NCI-H774 (cell line): ENCODE data around the gene SMG1.
"Not testable (repeated sequence)": the region's sequence is repeated elsewhere in the genome, so short reads cannot be mapped to it uniquely, and the experiment has no call there.

Source experiments
- DNase-seq: peaks from one replicate; lab custom pipeline; 2025; lab: John Stamatoyannopoulos, UW

Gene SMG1

DNA sequence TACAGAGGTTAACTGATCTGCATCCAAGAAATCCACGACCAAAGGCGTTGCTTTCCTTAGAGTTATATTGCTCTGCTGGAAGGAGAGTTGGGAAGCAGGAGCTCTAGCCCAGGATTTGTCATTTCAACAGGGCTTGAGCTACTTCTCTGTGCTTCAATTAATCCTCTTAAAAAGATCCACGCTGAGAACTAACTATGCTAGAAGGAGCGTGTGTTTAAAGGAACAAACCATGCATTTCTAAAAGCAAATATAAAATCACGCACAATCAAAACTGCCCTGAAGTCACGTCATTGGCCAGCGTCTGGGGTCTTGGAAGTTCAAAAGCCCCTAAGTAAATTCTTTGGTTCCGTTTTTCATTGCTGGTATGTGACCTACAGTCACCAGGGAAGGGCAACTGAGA lies 125.9 kb downstream of the SMG1 start:
- DNase-seq, result no peak

DNA sequence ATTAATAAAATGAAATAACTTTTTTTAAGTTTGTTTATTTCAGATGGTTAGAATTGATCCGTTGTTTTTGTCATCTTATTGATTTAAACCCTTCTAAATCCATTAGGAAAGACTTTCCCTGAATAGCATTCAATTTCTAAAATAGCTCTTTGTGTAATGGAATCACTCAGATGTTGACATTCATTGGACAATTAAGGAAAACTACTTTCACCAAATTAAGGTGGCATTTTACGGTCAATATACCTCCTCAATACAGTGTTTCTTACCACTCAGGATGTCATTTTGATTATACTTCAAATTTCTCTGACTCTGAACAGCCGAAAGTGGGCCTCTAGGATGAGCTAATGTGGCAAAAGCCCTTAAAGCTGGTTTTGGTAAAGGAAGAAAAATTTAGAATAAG lies 126.7 kb downstream of the SMG1 start:
- no peak for DNase-seq

DNA sequence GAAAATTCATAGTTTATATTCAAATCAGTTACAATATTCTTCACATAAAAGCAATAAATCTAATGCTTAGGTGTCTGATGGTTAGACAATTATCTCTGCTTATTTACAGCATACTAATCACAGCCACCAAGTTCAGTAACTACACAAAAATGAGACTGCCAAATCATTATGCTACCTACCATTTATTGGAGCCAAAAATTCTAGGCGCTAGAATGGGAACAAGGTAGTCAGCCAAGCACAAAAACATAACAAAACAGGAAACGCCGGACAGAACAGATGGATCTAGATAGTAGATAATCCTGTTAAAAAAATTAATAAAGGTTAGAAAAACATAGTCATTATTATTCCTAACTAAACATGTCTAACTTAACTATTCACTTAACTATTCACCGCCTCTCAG lies 128.5 kb downstream of the SMG1 start:
- DNase-seq, result no peak

DNA sequence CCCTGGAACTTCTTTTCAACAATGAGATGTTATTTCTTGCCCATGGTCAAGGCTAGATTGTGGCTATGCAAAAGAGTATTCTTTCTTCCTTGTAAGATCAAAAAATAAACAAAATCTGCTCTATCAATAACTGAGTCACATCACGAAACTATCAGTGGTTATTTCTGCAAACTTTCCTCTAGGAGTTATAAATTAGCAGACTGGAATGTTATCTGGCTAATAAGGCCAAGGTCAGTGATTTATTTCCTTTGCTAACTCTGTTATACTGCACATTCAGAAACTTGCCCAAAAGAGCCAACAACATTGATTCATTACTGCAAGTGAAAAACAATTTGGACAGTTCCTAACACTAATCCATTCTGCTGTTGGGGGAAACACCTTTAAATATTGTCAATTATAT lies 129.8 kb downstream of the SMG1 start:
- no peak for DNase-seq

DNA sequence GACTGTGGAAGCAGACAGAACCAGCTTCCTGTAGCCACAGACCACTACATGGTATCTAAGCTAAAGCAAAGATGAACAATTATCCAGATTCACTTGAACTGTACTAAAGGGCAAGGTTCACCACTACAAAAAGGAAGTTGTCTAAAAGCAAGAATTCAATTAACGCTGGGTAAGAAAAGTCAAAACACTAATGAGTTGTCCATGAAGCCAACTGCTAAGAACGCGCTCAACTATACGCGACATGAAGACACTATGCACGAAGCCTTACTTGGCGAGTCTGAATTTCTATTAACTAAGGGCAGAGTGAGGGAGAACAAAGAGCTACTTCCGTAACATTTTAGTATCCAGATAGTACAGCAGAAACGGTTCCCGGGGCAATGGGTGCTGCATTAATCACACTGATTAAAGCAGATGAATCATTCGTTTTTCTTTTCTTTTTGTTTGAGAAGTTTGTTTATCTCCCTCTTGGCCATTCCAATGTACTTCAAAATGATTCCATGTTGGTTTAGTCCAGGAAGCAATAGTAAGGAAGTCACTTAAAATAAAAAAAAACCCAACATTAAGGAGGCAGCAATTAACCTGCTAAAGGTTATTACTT lies 133.3 kb downstream of the SMG1 start:
- no peak for DNase-seq

DNA sequence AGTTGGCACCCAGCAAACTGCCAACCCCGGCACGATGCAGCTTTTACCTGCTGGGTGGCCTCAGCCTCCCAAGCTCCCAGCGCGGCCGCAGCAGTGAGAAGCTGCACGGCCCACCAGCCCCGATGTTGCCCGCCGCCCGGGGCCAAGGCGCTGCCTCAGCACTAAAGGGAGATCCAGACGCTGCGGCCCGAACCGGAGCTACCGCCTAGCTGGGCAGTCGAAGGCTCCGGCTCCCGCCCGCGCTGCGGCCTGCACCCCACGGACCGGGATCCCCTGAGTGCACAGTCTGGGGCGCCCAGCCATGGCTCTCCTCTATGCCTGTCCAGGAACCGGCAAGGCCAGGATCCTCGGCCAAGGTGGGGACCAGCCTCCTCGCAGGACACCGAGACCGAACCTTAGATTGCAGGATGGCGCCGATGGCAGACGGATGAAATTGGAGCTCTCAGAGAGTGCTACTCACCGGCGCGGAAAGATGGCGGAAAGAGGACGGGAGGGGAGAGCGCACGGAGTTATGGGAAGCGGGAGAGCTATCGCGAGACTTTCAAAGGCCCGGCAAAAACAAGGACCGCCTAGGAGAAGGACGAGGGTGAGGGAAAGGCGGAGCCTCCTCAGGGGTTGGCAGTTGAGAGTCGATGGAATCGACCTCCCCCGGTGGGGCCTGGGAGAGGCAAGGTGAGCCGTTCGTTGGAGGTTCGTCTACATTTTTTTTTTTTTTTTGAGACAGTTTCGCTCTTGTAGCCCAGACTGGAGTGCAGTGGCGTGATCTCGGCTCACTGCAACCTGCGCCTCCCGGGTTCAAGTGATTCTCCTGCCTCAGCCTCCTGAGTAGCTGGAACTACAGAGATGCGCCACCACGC lies 136.1 kb downstream of the SMG1 start, which contains the start of gene RPS15A:
Gene RPS15A (minus strand): TSS at position 485 of the 857 bp plus-strand sequence. CDS start 1,221 bp downstream, outside the sequence.
- DNase-seq, result peak; percentile 97

DNA sequence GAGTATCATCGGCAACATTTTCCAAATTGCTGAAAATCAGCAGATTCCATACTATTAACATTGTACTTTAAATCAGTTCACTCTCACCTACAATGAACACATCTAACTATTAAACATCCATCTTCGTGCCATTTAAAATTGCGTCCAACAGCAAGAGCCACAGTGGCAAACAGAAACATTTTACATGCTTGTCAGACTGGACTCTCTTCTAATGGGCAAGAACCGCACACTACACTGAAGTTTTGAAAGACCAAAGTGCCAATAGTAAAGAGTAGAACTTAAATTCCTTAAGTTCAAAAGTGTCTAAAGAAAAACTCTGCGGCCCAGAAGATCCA lies 136.7 kb downstream of the SMG1 start:
- DNase-seq, result no peak

DNA sequence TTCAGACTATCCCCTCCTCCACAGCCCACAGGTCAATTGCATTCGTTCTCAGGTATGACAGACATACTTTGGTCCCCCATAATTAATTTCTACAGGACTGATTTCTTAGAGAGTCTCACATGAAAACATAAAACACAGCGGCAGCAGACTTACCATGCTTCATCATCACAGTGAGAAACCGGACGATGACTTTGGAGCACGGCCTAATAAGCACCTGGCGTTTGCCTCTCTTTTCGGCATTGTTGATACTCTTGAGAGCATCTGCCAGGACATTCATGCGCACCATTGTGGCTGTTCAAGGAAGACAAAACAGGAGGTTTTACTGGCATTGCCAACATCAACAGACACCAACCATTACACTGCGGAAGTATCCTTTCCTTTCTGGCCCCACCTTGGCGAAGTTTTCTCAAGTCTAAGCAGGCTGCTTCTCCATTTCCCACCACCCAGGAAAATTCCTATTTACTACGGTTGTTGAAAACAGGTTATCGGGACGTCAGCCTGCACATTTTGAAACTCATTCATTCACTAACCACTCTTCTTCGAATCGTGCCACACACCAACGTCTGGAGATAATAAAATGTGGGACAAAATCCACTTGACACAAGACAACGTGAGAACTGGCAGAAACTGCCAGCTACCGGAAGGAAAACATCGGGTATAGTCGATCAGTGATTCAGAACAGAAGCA lies 137.2 kb downstream of the SMG1 start:
- no peak for DNase-seq

DNA sequence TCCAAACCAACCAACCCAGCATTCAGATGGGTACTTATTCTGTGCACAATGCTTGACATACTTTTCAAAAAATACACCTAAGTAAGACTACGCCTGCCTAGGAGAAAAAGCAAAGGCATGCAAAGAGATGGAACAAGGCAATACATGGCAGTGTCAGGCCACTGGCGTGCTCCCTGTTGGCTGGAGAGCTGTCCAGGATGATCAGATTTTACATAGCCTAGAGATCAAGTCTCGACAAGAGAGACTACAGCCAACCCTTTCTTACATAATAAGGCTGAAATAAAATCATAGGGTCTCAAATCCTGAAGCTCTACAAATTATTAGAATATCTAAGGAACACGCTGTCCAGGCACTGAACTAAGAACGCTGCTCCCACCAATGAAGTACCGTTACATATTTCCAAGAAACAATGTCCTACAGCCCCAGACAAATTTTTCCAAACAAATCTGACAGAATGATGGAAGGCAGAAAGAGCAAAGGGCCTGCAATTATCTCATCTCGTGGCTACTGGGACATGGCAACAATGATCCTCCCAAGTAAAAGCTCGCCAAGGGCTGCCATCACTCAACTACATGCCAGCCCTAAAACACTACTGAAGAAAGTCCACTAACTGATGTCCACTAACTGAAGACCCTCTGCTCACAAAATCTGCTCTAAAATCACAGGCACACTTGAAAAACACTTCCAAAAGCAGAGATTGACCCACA lies 141.1 kb downstream of the SMG1 start:
- DNase-seq, result no peak

DNA sequence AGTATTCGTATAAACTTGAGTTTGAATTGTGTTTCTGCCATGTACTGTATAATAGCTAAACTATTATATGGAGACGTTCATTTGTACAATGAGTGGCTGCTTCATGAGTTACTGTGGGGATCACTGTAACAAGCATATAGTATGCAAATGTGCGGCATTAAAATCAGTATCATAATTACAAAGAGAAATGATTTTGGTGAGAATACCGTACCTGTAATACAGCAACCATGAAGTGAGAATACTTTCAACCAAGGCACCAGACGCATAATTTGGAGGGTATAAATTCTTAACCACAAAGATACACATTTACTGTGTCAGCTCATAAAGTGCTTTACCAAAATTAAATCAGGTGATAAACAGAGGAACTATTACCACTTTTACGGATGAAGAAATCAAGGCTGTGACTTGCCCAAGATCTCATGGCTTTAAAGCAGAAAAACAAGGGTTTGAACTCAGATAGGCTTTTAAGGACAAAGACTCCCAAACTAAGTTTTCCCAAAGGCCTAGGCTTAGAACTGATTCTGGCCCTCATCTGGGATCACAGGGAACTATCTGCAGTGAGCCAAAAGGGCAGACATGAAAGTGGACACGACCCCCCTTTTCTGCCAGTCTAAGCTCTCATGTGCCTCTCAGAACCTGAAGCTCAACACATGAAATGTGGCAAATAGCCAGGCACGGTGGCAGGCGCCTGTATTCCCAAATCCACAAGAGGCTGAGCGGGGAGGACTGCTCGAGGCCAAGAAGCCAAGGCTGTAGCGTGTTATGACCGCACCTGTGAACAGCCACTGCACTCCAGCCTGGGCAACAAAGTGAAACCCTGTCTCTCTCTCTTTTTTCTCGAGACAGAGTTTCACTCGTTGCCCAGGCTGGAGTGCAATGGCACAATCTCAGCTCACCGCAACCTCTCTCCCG lies 142.5 kb downstream of the SMG1 start:
- no peak for DNase-seq

DNA sequence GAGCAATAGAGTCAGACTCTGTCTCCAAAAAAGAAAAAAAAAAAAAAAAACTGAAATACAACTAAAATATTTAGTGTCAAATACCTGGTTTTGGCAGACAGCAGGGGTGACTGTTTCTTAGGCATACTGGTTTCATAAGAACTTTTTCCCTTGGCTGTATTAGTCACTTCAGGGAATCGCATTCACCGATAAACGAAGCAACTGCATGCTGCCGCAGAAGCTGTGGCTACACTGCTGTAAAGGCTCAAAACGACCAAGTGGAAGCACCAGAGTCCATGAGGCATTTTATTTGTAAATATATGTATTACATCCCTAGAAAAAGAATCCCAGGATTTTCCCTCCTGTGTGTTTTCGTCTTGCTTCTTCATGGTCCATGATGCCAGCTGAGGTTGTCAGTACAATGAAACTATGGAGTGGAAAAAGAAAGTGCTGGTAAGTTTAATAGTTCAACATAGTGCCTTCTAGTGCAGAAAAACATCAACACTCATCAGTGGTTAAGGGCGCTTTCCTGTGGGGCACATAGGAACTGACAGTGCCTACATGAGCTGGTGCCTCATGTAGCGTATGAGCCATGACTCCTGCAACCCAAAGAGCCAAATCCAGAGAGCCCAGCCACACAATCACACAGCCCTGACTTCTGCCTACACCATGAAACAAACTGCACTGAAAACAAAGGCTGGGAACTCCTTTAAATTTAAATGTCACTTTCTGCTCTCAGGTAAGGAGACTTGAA lies 143.3 kb downstream of the SMG1 start:
- no peak for DNase-seq

DNA sequence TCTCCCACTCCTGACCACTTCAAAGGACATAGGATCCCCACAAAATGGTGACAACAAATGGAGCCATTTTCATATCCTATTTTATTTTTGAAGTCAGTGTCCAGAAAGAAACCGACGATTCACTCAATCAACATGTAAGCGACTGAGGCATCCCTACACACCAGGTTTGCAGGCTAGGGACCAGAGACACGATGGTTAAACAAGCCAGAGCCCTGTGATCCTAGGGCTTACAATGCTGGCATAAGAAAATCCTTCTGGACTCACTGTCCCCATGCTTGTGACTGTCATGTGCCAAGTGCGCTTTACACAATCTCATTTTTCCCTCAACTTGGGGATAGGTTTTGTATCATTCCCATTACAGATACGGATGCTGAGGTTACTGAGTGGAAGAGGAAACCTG lies 145.0 kb downstream of the SMG1 start:
- not testable (repeated sequence) for DNase-seq

DNA sequence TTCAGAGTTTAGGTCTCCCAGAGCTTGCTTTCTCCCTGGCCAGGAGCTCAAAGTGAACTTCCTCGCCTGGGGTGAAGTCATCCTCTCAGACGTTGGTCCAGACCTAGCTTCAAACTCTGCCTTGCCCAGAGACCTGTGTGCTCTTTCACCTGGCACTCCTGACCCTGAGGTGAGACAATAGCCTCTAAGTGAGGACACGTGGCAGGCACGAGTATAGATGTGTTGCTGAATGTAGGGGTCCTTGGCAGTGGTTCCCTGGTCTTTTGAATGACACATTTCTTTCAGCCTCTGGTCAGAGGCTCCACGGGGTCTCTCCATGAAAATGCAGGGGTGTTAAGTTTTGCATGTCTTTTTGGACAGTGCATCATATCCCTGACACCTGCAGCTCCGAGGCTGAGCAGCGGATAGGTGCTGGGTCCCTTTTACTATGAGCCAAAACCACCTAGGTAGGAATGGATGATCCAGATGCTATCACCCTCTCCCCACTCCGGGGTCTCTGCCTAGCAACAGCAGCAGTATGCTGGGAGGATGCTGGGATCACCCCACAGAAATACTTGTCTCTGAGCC lies 145.7 kb downstream of the SMG1 start:
- DNase-seq, result not testable (repeated sequence)

DNA sequence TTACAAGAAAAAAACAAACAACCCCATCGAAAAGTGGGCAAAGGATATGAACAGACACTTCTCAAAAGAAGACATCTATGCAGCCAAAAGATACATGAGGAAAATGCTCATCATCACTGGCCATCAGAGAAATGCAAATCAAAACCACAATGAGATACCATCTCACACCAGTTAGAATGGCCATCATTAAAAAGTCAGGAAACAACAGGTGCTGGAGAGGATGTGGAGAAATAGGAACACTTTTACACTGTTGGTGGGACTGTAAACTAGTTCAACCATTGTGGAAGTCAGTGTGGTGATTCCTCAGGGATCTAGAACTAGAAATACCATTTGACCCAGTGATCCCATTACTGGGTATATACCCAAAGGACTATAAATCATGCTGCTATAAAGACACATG lies 148.5 kb downstream of the SMG1 start:
- DNase-seq, result not testable (repeated sequence)

DNA sequence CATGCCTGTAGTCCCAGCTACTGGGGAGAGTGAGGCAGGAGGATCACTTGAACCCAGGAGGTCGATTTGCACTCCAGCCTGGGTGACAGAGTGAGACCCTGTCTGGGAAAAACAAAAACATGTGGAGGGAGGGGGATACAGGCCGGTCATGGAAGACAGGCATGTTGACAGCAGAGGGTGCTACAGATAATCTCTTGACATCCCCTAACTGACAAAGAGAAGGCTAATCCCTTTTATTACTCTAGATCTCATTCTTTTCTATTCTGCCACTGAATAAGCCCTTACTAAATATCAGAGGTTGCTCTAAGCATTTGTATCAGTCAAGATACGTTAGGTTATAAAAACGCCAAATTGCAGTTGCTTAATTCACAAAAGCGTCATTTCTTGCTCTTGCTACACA lies 149.9 kb downstream of the SMG1 start:
- not testable (repeated sequence) for DNase-seq

DNA sequence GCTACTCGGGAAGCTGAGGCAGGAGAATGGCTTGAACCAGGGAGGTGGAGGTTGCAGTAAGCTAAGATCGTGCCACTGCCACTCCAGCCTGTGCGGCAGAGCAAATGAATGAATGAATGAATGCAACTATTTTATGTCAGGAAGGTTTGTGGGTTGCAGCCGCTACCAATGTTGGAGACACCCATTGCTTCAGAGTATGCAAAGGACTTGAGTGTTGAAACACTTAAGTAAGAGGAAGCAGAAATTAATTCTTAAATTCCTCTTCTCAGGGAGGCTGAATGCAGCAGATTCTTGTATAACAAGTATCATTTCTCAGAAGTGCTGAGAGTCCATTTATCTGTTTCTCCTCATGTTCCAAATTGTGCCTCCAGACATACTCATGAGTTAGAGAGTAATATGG lies 151.6 kb downstream of the SMG1 start:
- DNase-seq, result not testable (repeated sequence)

DNA sequence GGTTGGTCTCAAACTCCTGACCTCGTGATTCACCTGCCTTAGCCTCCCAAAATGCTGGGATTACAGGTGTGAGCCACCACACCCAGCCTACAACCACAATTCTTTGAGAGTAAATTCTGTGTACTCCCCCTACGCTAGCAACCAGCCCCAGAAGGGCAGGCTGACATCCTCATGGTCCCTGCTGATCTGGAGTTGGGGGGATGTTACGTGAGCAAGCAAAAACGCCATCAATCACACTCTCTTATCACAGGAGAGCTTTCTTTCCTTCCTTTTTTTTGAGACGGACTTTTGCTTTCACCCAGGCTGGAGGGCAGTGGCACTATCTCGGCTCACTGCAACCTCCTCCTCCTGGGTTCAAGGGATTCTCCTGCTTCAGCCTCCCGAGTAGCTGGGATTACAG lies 154.0 kb downstream of the SMG1 start:
- not testable (repeated sequence) for DNase-seq

DNA sequence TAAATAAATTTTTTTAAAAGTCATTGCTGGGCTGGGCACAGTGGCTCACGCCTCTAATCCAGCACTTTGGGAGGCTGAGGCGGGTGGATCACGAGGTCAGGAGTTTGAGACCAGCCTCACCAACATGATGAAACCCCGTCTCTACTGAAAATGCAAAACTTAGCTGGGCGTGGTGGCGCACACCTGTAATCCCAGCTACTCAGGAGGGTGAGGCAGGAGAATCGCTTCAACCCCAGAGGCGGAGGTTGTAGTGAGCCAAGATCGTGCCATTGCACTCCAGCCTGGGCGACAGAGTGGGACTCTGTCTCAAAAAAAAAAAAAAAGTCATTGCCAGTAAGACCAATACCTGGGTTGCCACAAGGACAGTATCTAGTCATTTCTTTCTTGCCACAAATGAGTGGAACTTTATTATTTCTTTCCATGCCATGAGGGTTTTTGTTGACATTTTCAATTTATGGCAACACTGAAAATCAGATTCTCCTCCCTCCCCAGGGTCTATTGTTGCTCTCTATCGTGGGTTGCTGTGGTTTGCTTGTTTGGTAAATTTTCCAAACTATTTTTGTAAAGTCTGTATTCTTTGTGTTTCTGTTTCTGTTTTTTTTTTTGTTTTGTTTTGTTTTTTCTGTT lies 155.8 kb downstream of the SMG1 start:
- DNase-seq, result not testable (repeated sequence)

DNA sequence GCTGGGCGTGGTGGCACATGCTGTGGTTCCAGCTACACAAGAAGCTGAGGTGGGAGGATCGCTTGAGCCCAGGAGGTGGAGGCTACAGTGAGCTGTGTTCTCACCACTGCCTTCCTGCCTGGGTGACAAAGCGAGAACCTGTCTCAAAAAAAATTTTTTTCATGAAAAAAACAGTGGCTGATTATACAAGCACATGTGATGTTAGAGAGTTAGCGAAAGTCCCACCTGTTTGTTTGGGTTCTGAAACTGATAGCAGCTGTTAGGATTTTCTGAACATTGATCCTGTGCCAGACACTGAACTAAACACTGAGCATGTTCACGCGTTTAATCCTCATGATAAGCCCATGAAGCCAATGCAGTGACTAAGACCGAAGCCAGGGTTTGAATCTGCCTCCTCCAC lies 159.0 kb downstream of the SMG1 start:
- DNase-seq, result not testable (repeated sequence)

DNA sequence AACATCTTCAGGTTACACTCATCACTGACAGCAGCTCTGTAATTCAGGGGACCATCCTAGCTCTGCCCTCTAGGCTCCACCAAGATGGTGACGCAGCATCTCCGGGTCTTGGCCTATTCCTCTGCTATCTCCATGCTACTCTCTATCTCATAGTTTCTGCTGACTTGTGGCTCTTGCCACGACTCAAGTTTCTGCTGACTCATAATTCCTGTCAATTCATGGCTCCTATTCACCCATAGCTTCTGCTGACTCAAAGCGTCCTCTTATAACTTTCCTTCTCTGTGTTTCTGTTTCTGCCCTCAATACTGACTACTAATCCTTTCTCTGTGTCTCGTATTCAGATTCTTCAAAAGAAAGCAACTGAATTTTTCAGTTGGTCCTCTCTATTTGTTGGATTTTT lies 163.5 kb downstream of the SMG1 start:
- DNase-seq, result not testable (repeated sequence)
